PC-9 (cell line): Measurements from ENCODE around the gene EPHA2. TPM values are rescaled to one million over a fixed set of nuclear protein-coding genes. Genes with fewer than 3 reads are reported as not detected.

Source experiments
- BruUV-seq: library from RNA; stranded (reverse); fragments of 400-500 nt; replicated peaks from 2 replicates; lab custom pipeline; 2021; lab: Mats Ljungman, UMichigan
- CTCF ChIA-PET: fragments of 300-600 bp; sonication (Branson Sonifier 250); formaldehyde crosslinking; loops from one replicate; lab custom pipeline; 2022; ENCODE audit warnings: antibody characterized with exemption; lab: Charles Lee
- POLR2A ChIA-PET: fragments of 300-600 bp; sonication (Branson Sonifier 250); formaldehyde crosslinking; loops from one replicate; lab custom pipeline; 2022; ENCODE audit warnings: antibody characterized with exemption; ENCODE audit not compliant: unreplicated experiment; lab: Charles Lee
- DNase-seq, 2 experiments: peaks; one replicate each; pipeline versions ENCODE4 v3.0.0 to v3.0.0-alpha.2; 2015 to 2022; ENCODE audit warnings: mixed read lengths in 1 of 2
- H2AFZ ChIP-seq: fragments of 200-600 bp; sonication (generic); 2 replicates; pipeline ENCODE4 v1.8.1; 2017; ENCODE audit warnings: antibody characterized with exemption
- H3F3A ChIP-seq: fragments of 200-600 bp; sonication (generic); 2 replicates; pipeline ENCODE4 v1.8.1; 2017; ENCODE audit warnings: antibody characterized with exemption, mild to moderate bottlenecking, low read depth; ENCODE audit not compliant: insufficient read depth
- H3K27ac ChIP-seq: fragments of 200-600 bp; sonication (generic); 2 replicates; pipeline ENCODE4 v1.6.1; 2016; ENCODE audit warnings: mixed run types
- H3K27me3 ChIP-seq: fragments of 200-600 bp; sonication (generic); 2 replicates; pipeline ENCODE4 v1.6.1; 2016; ENCODE audit warnings: low read depth, mixed run types; ENCODE audit not compliant: insufficient read depth
- H3K36me3 ChIP-seq: fragments of 200-600 bp; sonication (generic); 2 replicates; pipeline ENCODE4 v1.6.1; 2016; ENCODE audit warnings: low read depth, mixed run types
- H3K4me1 ChIP-seq: fragments of 200-600 bp; sonication (generic); replicated peaks from 2 replicates; pipeline ENCODE4 v1.6.1; 2016; ENCODE audit warnings: mixed run types; ENCODE audit not compliant: insufficient read depth
- H3K4me2 ChIP-seq: fragments of 200-600 bp; sonication (generic); 2 replicates; pipeline ENCODE4 v1.6.1; 2017; ENCODE audit warnings: mixed run types
- H3K4me3 ChIP-seq: fragments of 200-600 bp; sonication (generic); 2 replicates; pipeline ENCODE4 v1.6.1; 2016; ENCODE audit warnings: mixed run types
- H3K79me2 ChIP-seq: fragments of 200-600 bp; sonication (generic); 2 replicates; pipeline ENCODE4 v1.6.1; 2017; ENCODE audit warnings: low read depth, mixed run types
- H3K9me2 ChIP-seq: fragments of 200-600 bp; sonication (generic); 2 replicates; pipeline ENCODE4 v1.8.1; 2017; ENCODE audit warnings: mild to moderate bottlenecking; ENCODE audit not compliant: insufficient read depth
- H3K9me3 ChIP-seq: fragments of 200-600 bp; sonication (generic); 2 replicates; pipeline ENCODE4 v1.8.1; 2016; ENCODE audit warnings: low read depth; ENCODE audit not compliant: insufficient read depth
- H4K20me1 ChIP-seq: fragments of 200-600 bp; sonication (generic); 2 replicates; pipeline ENCODE4 v1.8.1; 2017; ENCODE audit not compliant: insufficient read depth
- EZH2 ChIP-seq: fragments of 200-600 bp; sonication (generic); IDR thresholded peaks from 2 replicates; pipeline ENCODE4 v1.8.0; 2017; ENCODE audit warnings: antibody characterized with exemption, low read depth
- intact Hi-C: fragments of 100-400 bp; cut with micrococcal nuclease; formaldehyde crosslinking; loops from one replicate; pipeline ENCODE4 v1.10.0; 2022; ENCODE audit not compliant: unreplicated experiment
- total RNA-seq: library from RNA; stranded (reverse); gene quantifications from 2 replicates; pipeline ENCODE4 v1.2.3, GENCODE V29; 2021
- TF ChIP-seq, protein P1 (sequence below): fragments of 200-600 bp; sonication (generic); conservative IDR thresholded peaks from 2 replicates; pipeline ENCODE4 v1.6.1; 2017; ENCODE audit warnings: mixed run types, antibody characterized with exemption, mild to moderate bottlenecking, moderate library complexity

EPHA2 gene
- total RNA-seq, 1 experiment from 2014 or later = 48.3 TPM

DNA sequence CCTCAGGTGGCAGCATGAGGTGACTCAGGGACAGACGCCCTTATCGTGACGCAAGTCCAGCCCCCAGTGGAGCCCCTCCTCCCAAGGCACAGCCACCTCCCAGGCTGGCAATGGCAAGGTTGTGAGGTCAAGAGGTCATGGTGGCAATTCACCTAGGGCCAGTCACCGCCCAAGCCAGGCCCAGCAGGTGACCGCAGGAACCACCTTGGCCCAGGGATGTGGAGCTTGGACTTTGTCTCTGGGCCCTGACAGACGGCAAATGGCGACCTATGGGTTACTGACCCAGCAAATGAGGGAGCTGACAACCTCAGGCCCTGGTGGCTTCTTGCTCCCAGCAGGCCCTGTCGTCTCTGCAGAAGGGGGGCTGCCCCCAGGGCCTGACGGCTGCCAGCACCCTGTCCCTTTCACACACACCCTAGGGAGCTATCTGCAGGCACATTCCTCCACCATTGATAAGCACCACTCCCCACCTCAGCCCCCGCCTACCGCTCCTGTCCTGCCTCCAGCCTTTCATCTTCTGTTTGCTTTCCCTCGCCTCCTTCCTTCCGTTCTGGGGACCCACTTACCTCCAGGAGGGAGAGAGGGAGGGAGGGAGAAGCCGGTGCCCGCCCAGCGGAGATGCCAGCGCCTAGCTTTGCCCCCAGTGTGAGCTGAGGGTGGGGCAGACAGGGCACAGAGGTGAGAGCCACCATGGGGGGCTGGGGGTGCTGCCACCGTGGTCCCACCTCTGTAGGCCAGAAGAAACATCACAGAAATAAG is 12.1 kb downstream of the EPHA2 start:
- peaks cover 86% of the 10 kb centered on the region for H3K79me2 ChIP-seq
- CTCF ChIA-PET = interaction anchor here (0.5 to 1.2 kb wide), 2 partner anchors 21 to 41 kb away, joined by 3 to 5 read pairs; no protein-coding TSS in a partner anchor
- H3K4me1 ChIP-seq = peaks cover 93% of the 10 kb centered on the region
- H3K27ac ChIP-seq = peak overlapping the region; percentile 92
- peaks cover 10% of the 10 kb centered on the region; the same call in 1 of the 2 replicates for H4K20me1 ChIP-seq
- POLR2A ChIA-PET = interaction anchor here (0.6 to 1.8 kb wide), 9 partner anchors 9 to 55 kb away, joined by 3 to 33 read pairs (median 5); partner anchors contain the start of gene EPHA2
- DNase-seq = peak; percentile 97 to 99
- H3K9me3 ChIP-seq = no peaks in the 10 kb centered on the region
- no peak overlapping the region for H2AFZ ChIP-seq
- H3K27me3 ChIP-seq = no peaks in the 10 kb centered on the region
- BruUV-seq = no TSS peak
- intact Hi-C loops = loop anchor here (1.0 to 10.0 kb wide), 7 partner anchors 8 to 619 kb away; partner anchors contain the start of genes CASP9 and DNAJC16
- H3K4me2 ChIP-seq = peak overlapping the region; percentile 96
- H3F3A ChIP-seq = peaks cover 85% of the 10 kb centered on the region
- TF ChIP-seq, protein P1, sequence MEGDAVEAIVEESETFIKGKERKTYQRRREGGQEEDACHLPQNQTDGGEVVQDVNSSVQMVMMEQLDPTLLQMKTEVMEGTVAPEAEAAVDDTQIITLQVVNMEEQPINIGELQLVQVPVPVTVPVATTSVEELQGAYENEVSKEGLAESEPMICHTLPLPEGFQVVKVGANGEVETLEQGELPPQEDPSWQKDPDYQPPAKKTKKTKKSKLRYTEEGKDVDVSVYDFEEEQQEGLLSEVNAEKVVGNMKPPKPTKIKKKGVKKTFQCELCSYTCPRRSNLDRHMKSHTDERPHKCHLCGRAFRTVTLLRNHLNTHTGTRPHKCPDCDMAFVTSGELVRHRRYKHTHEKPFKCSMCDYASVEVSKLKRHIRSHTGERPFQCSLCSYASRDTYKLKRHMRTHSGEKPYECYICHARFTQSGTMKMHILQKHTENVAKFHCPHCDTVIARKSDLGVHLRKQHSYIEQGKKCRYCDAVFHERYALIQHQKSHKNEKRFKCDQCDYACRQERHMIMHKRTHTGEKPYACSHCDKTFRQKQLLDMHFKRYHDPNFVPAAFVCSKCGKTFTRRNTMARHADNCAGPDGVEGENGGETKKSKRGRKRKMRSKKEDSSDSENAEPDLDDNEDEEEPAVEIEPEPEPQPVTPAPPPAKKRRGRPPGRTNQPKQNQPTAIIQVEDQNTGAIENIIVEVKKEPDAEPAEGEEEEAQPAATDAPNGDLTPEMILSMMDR = no peak
- no peak for TF ChIP-seq EZH2
- no peaks in the 10 kb centered on the region for H3K9me2 ChIP-seq
- peak overlapping the region; percentile 86; the same call in 1 of the 2 replicates for H3K4me3 ChIP-seq
- H3K36me3 ChIP-seq = peaks cover 23% of the 10 kb centered on the region

DNA sequence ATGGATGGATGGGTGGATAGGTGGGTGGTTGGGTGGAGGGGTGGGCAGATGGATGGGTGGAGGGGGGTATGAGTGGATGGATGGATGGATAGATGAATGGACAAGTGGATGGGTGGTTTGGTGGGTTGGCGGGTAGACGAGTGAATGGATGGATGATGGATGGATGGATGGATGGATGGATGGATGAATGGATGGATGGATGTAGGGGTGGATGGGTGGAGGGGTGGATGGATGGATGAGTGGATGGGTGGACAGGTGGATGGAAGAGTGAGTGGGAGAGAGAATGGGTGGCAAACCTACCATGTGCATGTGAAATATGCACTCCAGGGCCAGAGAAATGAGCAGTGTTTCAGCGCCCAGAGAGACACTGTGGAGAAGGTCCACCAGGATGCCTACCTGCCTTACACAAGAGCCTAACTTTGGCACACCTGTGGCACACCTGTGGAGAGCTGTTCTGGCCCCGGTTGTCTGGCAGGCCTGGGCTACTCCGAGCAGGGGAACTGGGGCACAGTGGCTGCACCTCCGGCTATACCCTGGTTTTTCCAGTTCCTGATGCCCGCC is 12.8 kb downstream of the EPHA2 start:
- H3K79me2 ChIP-seq = peaks cover 85% of the 10 kb centered on the region
- peaks cover 92% of the 10 kb centered on the region for H3K4me1 ChIP-seq
- TF ChIP-seq, protein P1 = no peak
- TF ChIP-seq EZH2 = no peak
- H3K4me2 ChIP-seq = peak overlapping the region; percentile 96
- DNase-seq = no peak
- no peaks in the 10 kb centered on the region for H3K27me3 ChIP-seq
- ChIA-PET POLR2A (interaction anchor here (0.6 to 1.8 kb wide), 7 partner anchors 10 to 54 kb away, joined by 4 to 33 read pairs (median 6); partner anchors contain the start of gene EPHA2), CTCF (interaction anchor here (0.5 kb wide), 1 partner anchor 42 kb away, joined by 5 read pairs; no protein-coding TSS in a partner anchor)
- peaks cover 3% of the 10 kb centered on the region; the same call in 1 of the 2 replicates for H4K20me1 ChIP-seq
- no TSS peak for BruUV-seq
- no peak overlapping the region for H2AFZ ChIP-seq
- intact Hi-C loops = loop anchor here (1.0 to 10.0 kb wide), 6 partner anchors 8 to 618 kb away; partner anchors contain the start of genes CASP9 and DNAJC16
- H3F3A ChIP-seq = peaks cover 84% of the 10 kb centered on the region
- H3K9me2 ChIP-seq = no peaks in the 10 kb centered on the region
- H3K4me3 ChIP-seq = no peak overlapping the region
- peaks cover 21% of the 10 kb centered on the region for H3K36me3 ChIP-seq
- peak overlapping the region; percentile 92 for H3K27ac ChIP-seq
- H3K9me3 ChIP-seq = no peaks in the 10 kb centered on the region

DNA sequence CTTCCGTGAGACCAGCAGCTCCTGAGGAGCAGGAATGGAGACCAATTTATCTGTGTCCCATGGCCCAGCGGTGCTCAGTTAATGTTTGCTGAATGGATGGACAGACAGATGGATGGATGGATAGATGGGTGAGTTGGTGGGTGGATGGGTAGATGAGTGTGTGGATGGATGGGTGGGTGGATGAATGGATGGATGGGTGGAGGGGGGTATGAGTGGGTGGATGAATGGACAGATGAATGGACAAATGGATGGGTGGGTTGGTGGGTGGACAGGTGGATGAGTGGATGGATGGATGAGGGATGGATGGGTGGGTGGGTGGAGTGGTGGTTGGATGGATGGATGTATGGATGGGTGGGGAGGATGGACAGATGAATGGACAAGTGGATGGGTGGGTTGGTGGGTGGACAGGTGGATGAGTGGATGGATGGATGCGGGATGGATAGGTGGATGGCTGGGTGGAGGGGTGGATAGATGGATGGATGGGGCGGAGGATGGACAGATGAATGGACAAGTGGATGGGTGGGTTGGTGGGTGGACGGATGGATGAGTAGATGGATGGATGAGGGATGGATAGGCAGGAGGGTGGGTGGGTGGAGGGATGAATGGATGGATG is 13.4 kb downstream of the EPHA2 start:
- intact Hi-C loops = loop anchor here (2.0 to 10.0 kb wide), 3 partner anchors 74 to 618 kb away; partner anchors contain the start of genes CASP9 and DNAJC16
- no peaks in the 10 kb centered on the region for H3K9me2 ChIP-seq
- H3K4me3 ChIP-seq = peak overlapping the region; percentile 29; the same call in 1 of the 2 replicates
- peaks cover 84% of the 10 kb centered on the region for H3F3A ChIP-seq
- no TSS peak for BruUV-seq
- H3K9me3 ChIP-seq = no peaks in the 10 kb centered on the region
- TF ChIP-seq EZH2 = no peak
- TF ChIP-seq, protein P1 = no peak
- H3K36me3 ChIP-seq = peaks cover 18% of the 10 kb centered on the region
- DNase-seq = no peak
- H3K4me2 ChIP-seq = peak overlapping the region; percentile 96
- no peak overlapping the region for H2AFZ ChIP-seq
- H3K79me2 ChIP-seq = peaks cover 85% of the 10 kb centered on the region
- H3K4me1 ChIP-seq = peaks cover 92% of the 10 kb centered on the region
- CTCF ChIA-PET = no interaction called here
- no peaks in the 10 kb centered on the region; the same call in 1 of the 2 replicates for H4K20me1 ChIP-seq
- H3K27ac ChIP-seq = peak overlapping the region; percentile 92
- no peaks in the 10 kb centered on the region for H3K27me3 ChIP-seq
- POLR2A ChIA-PET = interaction anchor here (0.6 kb wide), 1 partner anchor 43 kb away, joined by 9 read pairs; no protein-coding TSS in a partner anchor
